ENCODE measurements around the gene PREPL.

The PREPL gene

DNA sequence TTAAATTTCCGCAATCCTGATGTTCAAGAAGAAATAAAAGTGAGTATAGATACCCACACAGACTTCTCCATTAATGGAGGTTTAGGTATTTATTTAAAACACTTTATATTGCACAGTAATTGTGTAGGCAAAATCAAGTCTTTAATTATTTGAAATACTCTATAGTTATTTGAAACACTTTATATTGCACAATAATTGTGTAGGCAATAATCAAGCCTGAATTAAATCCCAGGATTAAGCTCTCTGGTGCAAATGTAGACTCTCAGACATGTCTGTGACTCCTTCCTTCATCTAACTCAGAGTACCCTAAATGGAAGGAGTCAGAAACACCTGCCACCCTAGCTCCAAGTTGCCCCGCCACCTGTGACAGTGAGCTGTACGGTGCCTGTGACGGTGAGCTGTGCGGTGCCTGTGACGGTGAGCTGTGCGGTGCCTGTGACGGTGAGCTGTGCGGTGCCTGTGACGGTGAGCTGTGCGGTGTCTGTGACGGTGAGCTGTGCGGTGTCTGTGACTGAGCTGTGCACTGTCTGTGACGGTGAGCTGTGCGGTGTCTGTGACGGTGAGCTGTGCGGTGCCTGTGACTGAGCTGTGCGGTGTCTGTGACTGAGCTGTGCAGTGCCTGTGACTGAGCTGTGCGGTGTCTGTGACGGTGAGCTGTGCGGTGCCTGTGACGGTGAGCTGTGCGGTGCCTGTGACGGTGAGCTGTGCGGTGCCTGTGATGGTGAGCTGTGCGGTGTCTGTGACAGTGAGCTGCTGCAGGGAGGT, 75.0 kb downstream of the PREPL start:
- Histone ChIP-seq H3K4me1 (ENCODE audit: control insufficient read depth in 1 of 2, insufficient read depth in 1 of 2, low read depth in 1 of 2, low read length in 1 of 2) (no peaks in the 10 kb centered on the region), H3K4me3 (ENCODE audit: low read depth in 1 of 2, low read length in 1 of 2) (no peak overlapping the region), H3K36me3 (no peaks in the 10 kb centered on the region), H3K9me3 (no peaks in the 10 kb centered on the region), H3K27me3 (no peaks in the 10 kb centered on the region), H3K27ac (no peak overlapping the region)
- TF ChIP-seq, protein P1, sequence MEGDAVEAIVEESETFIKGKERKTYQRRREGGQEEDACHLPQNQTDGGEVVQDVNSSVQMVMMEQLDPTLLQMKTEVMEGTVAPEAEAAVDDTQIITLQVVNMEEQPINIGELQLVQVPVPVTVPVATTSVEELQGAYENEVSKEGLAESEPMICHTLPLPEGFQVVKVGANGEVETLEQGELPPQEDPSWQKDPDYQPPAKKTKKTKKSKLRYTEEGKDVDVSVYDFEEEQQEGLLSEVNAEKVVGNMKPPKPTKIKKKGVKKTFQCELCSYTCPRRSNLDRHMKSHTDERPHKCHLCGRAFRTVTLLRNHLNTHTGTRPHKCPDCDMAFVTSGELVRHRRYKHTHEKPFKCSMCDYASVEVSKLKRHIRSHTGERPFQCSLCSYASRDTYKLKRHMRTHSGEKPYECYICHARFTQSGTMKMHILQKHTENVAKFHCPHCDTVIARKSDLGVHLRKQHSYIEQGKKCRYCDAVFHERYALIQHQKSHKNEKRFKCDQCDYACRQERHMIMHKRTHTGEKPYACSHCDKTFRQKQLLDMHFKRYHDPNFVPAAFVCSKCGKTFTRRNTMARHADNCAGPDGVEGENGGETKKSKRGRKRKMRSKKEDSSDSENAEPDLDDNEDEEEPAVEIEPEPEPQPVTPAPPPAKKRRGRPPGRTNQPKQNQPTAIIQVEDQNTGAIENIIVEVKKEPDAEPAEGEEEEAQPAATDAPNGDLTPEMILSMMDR (IDR thresholded peaks at IDR 0.05) = no peak

DNA sequence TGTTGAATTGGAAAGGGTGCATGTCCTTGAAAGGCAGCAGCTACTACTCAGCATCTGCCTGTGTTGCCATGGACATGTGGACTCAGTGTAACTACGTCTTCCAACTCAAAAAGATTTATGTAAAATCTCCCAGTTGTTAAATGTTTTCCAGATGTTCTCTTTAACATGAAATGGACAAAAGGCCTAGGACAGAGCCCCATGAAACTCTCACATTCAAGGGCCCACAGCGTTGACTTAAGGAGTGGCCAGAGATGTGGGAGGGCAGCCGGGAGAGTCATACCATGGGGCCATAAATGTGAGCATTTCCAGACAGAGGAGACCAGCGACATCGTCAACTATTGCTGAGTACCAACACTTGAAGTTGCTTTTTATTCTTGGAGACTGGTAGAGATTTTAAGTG, 76.1 kb downstream of the PREPL start:
- TF ChIP-seq, protein P1 (IDR thresholded peaks at IDR 0.05) = no peak
- H3K27ac ChIP-seq = no peak overlapping the region
- no peaks in the 10 kb centered on the region for H3K27me3 ChIP-seq
- no peaks in the 10 kb centered on the region for H3K36me3 ChIP-seq
- H3K9me3 ChIP-seq = no peaks in the 10 kb centered on the region
- H3K4me3 ChIP-seq (ENCODE audit: low read depth in 1 of 2, low read length in 1 of 2) = no peak overlapping the region
- no peaks in the 10 kb centered on the region for H3K4me1 ChIP-seq (ENCODE audit: control insufficient read depth in 1 of 2, insufficient read depth in 1 of 2, low read depth in 1 of 2, low read length in 1 of 2)

DNA sequence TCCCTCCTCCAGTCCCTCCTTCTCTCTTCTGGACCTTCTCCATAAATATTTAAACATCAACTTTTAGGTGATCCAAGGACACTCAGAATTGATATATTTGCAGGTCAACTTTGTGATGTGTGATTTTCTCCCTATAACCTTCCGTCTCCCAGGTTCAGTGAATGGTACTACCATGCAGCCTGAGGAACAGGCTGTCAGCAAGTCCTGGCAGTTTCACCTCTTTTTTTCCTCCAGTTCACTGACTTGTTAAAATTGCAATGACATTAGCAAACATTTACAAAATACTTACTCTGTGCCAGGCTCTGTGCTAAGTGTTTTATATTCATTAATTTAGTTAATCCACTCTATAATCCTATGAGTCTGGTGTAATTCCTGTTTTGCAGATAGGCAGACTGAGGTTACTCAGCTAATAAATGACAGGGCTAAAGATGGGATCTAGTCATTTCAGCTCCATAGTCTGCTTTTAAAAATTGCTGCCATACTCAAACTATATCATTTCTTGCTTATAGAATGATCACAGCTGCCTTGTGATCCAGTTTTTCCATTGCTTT, 78.1 kb downstream of the PREPL start:
- Histone ChIP-seq H3K27ac (no peak overlapping the region), H3K4me1 (ENCODE audit: control insufficient read depth in 1 of 2, insufficient read depth in 1 of 2, low read depth in 1 of 2, low read length in 1 of 2) (no peaks in the 10 kb centered on the region), H3K27me3 (no peaks in the 10 kb centered on the region), H3K4me3 (ENCODE audit: low read depth in 1 of 2, low read length in 1 of 2) (no peak overlapping the region), H3K36me3 (no peaks in the 10 kb centered on the region), H3K9me3 (no peaks in the 10 kb centered on the region)
- TF ChIP-seq, protein P1 (IDR thresholded peaks at IDR 0.05) = no peak

DNA sequence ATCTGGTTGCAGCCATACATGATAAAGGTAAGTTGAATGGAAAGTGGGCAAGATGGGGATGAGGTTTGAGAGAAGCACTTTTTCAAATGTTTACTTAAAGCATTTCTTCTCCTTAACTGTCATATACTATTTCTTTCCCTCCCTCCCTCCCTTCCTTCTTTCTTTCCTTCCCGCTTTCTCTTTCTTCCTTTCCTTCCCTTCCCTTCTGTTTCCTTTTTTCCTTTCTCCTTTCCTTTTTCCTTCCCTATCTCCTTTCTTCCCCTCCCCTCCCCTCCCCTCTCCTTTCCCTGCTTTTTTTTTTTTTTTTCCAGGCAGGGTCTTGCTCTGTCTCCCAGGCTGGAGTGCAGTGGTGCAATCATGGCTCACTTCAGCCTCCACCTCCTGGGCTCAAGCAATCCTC, 80.4 kb downstream of the PREPL start:
- TF ChIP-seq, protein P1 (IDR thresholded peaks at IDR 0.05) = no peak
- no peak overlapping the region for H3K4me3 ChIP-seq (ENCODE audit: low read depth in 1 of 2, low read length in 1 of 2)
- H3K4me1 ChIP-seq (ENCODE audit: control insufficient read depth in 1 of 2, insufficient read depth in 1 of 2, low read depth in 1 of 2, low read length in 1 of 2) = no peaks in the 10 kb centered on the region
- no peak overlapping the region for H3K27ac ChIP-seq
- no peaks in the 10 kb centered on the region for H3K27me3 ChIP-seq
- no peaks in the 10 kb centered on the region for H3K9me3 ChIP-seq
- no peaks in the 10 kb centered on the region for H3K36me3 ChIP-seq

DNA sequence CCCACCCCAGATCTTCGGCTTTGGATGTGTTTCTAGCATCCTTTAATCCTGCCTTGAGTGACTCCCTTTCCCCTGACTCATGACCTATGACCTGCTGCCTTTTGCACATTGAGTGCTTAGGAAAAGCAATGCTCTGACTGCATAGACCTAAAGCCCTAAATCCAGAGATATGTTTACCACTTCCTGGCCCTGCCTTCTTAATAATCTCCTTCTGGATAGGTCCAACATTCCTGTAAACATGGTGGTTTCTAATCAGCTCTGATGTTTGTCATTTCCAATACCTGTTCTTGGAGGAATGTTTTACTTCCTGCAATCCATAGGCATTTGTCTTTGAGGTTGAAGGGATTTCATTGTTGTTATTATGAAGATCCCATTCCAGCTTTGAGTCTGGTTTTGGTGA, 83.8 kb downstream of the PREPL start:
- Histone ChIP-seq H3K4me3 (ENCODE audit: low read depth in 1 of 2, low read length in 1 of 2) (no peak overlapping the region), H3K36me3 (no peaks in the 10 kb centered on the region), H3K4me1 (ENCODE audit: control insufficient read depth in 1 of 2, insufficient read depth in 1 of 2, low read depth in 1 of 2, low read length in 1 of 2) (peaks cover 7 to 9% of the 10 kb centered on the region in 2 experiments), H3K27me3 (no peaks in the 10 kb centered on the region), H3K27ac (no peak overlapping the region), H3K9me3 (no peaks in the 10 kb centered on the region)
- TF ChIP-seq, protein P1 (IDR thresholded peaks at IDR 0.05) = no peak
